Stimulated activated CD8-positive, alpha-beta memory T cell treated with anti-CD3 and anti-CD28 coated beads, Interleukin-15, amount 100 ng/mL, for 24 hours (primary cell): ENCODE measurements around the gene TTC6.
"Not testable (repeated sequence)": the region's sequence is repeated elsewhere in the genome, so short reads cannot be mapped to it uniquely, and the experiment has no call there.

Experiments
- DNase-seq: peaks from one replicate; pipeline ENCODE4 v3.0.0-alpha.2; 2020; ENCODE audit warnings: low read depth

Gene TTC6, protein sequence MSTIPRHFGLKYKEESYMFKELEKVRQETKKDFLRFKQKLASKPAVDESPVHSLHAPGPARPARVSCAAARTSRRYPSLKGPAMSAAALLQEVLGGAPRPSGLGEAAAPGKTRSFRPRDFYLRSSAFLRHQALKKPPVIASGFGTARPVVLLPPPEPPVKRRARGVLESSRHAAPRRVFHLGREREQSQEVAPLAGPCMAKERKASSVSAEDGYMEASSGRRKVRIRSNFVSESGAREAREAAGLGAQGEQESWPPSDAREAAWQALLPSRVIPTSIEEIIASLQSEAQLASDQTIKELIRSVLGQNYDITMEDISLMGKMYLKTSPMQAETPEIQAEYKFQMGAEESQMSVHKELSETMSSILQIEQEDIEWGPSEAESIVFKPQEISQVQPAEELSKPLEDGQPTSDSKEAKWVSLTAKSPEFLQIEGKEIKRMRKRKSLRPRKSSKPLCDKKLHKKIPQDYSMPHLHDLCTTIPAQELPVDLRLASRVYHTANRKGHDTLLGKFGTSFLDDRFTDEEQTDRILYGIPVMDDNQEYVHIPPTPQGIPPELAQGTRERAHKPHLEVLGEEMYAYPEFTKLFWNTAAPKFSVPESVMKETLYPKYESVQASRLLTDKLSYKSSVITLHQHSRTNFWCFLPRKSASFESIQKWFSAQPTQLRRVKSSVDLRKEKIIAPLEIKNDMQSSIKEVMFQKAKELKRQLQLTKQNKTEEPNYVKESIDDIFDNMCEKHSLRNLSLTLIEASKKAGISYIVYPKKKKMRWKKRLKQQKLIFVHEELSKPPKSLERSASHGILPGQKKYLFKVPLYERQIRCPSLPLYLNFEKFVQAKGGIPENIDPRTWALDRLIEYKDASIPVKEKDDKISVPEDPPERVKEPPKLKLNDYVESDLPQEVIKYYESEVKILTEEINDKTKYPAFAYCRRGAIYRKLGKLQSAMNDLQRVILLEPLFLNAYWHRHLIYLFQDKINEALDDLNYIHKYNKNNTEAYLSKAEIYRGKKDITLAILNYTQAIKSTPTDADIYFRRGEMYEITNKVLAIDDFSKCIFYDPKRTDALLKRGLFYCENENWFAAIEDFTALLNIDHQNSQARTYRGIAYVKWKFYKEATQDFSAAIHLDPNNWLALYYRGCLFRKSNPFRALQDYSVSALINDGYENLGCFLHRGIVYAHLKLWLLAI (N-terminal part only)

GRCh38 chr14:37594971-37595808 lies at the start of gene TTC6, which contains the start of gene FOXA1:
TSS of gene TTC6 (plus strand) at chr14:37595629. CDS start at chr14:37622065, 26,436 bp downstream.
TSS of gene FOXA1 (minus strand) at chr14:37595249. CDS start at chr14:37594972, 277 bp downstream.
- DNase-seq = no peak

DNA sequence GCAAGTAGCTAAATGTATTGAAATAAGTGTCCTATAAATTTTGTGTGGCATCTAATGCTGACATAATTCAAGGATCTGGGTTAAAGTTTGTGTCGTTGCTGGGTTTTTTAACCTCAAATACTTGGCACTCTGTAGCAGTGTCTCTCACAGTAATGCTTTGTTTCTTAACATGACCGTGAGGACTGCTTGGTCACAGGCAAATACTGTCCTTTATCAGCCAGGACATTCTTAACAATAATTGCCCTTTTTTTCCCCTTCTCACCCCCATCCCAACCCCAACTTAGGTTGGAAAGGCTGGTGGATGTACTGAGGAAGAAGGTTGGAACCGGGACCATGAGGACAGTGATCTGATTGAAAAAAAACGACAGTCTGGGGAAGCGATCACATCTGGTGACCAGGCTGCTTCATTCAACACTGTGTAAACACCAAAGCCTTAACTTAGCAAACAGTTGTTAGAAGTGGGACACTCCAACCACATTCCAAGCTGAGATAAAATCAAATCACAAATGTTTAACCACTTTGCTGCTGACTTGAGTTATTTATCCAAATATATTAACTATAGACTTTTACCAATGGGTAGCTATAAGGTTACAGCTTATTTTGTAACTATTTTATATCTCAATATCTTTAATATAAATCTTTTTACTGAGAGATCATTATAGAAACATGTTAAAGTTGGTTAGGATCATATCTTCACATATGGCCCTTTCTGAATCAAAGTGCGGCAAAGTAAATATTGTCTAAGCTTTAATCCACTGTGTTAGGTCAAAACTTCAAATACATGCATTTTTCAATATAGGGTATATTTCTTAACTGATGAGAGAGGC lies 48.6 kb upstream of the TTC6 start:
- no peak for DNase-seq

DNA sequence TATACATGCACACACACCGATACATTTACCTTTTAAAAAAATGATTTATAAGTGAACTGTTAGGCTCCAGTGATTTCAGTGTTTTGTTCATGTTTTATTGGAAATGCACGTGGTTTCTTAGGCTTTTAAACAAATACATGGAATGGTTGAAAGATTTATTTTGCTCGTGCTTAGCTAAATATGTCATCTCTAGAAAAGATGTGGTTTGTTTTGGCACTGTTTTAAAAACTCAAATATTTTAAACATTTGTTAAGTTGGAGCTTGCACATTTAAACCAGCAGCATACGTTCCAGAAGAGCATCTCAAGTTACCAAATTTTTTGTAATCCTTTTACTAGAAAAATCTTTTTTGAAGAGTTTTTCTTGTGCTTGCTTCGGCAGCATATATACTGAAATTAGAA lies 44.9 kb upstream of the TTC6 start:
- no peak for DNase-seq

DNA sequence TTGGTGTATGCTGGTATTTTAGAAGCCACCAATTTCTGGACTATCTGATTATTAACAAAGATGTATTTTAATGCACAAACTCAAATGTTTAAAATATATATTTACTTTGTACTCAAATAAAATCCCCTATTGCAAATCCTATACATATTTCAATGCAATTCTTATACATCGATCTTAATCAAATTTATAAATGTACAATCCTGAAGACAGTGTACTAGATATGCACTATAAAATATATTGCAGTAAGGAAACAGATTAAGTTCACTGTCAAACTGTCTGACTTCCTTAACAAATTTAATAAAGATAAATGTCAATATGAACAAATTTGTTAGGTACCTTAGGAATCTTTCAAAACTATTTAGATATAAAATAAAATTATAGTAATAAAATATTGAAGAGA lies 44.3 kb upstream of the TTC6 start:
- no peak for DNase-seq

GRCh38 chr14:37553935-37554550 lies 41.4 kb upstream of the TTC6 start:
- no peak for DNase-seq

DNA sequence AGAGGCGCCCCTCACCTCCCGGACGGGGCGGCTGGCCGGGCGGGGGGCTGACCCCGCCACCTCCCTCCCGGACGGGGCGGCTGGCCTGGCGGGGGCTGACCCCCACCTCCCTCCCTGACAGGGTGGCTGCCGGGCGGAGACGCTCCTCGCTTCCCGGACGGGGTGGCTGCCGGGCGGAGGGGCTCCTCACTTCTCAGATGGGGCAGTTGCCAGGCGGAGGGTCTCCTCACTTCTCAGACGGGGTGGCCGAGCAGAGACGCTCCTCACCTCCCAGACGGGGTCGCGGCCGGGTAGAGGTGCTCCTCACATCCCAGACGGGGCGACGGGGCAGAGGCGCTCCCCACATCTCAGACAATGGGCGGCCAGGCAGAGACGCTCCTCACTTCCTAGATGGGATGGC lies 39.8 kb upstream of the TTC6 start:
- not testable (repeated sequence) for DNase-seq

DNA sequence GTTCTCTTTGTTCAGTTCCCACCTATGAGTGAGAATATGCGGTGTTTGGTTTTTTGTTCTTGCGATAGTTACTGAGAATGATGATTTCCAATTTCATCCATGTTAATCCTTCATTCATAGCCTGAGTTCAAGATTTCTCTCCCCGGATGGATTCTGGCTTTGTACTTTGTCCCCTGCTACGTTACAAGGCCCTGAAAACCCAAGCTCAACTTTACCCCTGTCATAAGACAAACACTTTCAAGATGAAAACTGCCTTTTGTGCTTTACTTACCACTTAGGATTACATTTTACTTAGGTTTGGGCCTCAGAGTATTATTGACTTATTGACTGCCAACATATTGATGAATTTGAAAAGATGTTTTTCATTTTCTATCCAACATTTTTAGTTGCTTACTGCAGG lies 36.7 kb upstream of the TTC6 start:
- no peak for DNase-seq

DNA sequence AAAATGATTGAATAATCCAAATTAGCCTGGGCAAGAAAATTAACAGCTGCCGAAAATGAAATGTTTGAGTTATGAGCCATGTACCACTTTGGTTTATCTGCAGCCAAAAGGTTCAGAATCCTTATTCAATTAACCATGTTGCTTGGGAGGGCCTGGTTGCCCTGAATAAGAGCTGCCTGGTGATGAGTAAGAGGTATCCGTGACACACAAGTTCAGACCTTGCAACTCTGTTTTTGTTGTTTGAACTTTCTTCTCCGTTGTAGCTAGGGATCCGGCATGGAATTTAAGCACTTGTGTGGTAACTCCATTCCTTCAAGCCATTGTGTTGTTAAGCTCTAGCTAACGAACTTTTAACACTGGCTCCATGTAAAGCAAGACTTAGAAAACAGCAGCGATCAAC lies 36.0 kb upstream of the TTC6 start:
- no peak for DNase-seq

DNA sequence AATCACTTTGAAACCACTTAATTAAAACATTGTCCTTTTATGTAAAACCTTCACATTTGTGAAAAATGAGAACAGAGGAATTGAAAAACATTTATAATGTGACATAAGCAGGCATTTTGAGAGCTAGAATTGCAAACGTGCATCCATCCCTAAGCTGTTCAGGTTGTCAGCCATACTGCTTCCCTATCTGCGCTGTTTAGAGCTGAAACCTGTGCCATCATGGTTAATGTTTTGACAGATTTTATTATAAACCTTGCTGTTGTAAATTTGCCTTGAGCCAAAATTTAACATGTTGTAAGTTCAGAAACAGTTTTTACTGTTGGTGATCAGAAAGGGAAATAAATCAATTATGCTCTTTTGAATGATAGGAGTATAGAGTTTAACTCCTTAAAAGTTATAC lies 32.2 kb upstream of the TTC6 start:
- no peak for DNase-seq

DNA sequence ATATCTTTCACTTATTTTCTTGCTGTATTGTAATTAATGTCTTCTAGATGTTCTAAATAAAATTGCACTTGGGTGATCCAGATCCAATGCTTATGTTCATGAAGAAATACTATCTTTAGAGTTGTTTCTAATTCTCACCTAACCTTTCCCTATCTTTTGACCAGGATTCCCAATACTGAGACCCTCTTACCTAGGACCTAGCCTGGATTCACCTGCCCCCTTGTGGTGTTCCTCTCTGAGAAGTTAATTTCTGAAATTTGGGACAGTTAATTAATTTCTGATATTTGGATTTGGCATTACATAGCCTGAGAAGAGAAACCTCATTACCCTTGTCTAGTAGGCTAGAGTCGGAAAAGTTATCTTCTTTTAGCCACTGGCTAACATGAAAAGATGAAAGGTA lies 29.9 kb upstream of the TTC6 start:
- no peak for DNase-seq

DNA sequence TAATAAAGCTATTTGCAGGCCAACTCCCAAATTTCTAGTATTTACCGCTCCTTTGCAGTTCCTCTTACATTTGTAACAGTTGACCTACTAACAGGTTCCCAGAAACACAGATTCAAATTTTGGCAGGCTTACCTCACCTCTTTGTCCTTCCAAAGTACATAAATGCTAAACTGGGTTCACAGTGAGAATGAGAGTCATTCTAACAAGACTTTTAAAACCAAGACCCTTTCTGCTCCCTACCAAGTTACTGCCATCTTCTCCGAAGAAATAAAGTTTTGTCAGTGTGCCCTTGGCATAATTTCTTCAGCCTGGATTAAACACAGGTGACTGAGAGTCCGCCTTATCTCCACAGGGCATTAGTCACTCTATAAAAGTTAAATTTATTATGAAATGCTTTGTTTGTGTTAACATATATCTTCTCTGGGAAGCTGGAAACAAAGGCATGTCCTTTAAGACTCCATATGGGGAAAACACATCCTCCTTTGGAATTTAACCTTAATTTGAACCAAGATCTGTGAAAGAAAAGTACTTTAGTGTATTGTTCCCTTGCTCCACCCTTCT lies 28.5 kb upstream of the TTC6 start:
- no peak for DNase-seq

GRCh38 chr14:37569729-37570128 lies 25.7 kb upstream of the TTC6 start:
- no peak for DNase-seq

DNA sequence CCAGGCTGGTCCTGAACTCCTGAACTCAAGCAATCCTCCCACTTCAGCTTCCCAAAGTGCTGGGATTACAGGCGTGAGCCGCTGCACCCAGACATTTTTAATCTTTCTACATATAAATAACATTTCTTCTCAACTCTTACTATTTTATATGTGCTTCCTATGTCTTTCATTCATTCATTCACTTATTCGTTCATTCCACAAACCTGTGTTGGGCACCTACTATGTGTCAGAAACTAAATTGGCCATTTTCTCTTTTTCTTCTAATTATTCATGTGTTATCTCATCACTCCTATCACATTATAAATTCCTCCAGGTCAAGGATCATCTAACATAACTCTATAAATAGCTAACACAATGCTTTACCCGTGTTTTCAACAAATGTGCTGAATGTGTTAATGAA lies 24.0 kb upstream of the TTC6 start:
- no peak for DNase-seq

DNA sequence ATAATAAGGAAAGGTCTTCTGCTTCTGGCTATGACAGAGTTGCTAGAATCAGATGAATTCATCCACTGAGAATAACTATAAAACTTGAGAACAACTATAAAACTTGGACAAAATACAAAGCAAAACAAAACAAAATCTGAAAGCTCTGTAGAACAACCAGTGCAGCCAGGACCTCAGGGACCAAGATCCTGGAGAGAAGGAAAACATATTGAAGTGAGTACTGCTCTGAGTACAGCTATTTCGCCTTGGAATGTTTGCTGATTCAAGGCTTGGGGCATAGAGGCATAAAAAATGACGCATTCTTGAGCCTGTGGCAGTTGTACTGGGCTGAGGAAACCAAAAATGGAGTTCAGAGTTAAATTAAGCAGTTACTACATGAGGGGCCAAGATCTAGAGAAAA lies 22.1 kb upstream of the TTC6 start:
- DNase-seq = no peak

DNA sequence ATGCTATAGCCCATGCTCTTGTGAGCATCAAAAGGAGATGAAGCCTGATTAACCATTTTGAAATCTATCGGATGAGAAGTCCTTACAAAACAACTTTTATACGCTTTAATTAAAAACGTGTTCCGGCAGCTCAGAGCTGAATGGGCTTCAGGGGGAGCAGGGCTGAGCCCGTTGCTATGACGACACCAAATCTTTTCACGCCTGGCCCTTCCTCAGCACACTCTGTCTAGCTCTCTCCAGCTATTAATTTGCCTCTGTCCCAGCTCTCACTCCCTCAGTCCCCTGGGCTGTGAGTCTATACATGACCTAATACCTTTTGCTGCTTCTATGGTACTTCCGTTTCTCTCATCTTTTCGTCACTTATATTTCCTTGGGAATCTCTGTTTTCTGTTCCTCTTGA lies 16.2 kb upstream of the TTC6 start:
- DNase-seq = no peak

- DNase-seq = no peak
Measured at GRCh38 chr14:37580146-37580545, 15.3 kb upstream of the TTC6 start.

DNA sequence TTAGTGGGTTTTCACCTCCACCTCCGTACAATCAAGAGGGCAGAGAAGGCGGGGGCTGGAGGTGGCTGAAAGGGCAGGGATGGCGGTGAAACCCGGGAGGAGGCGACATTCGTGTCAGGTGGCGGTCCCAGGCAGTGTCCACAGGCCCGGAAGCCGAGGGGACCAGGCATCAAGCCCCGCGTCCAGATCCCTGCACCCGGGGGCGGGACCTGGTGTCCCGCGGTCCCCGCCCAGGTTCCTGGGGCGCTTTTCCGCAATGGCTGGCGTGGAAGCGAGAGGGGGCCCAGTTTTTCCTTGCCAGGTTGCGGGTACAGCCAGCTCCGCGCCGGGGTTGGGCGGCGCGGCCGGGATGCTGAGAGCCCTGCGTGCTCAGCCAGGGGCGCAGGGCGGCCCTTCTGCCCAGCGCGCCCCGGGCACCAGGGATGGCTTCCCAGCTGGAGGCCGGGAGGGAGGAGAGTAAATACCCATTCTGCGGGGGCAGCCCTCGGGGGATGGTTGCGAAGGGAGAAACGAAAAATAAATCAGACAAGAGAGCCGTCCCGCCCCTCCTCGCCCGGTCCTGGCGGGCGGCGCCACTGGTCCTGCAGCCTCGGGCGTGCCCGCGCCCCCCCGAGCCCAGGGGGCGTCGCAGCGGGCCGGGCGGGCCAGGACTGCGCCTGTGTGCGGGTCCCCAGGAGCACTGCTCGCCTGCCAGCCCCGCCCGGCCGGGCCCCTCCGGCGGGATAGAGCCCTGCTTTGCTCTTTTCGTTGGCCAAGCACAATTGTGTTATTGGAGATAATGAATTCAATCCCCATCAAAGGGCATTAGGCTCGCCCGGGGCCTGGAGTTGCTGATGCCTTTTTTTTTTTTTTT lies 11.8 kb upstream of the TTC6 start:
- no peak for DNase-seq

- DNase-seq = no peak
Measured at GRCh38 chr14:37584211-37585100, 11.0 kb upstream of the TTC6 start.
